ENCODE measurements around the gene SYT11. TPM values are rescaled to one million over a fixed set of nuclear protein-coding genes. Genes with fewer than 3 reads are reported as not detected.

The SYT11 gene
- total and polyA plus RNA-seq, 4 donors, result 0.49 to 1.2 (median 0.76) TPM

GRCh38 chr1:155873860-155874259, 14.5 kb downstream of the SYT11 start:
- H3K27me3 ChIP-seq (ENCODE audit: control insufficient read depth in 4 of 4, insufficient read depth in 4 of 4, low read length in 3 of 4), result no peaks in the 10 kb centered on the region
- no peak overlapping the region for H3K9ac ChIP-seq (ENCODE audit: low read depth in 1 of 2, low read length in 2 of 2)
- no peaks in the 10 kb centered on the region for H3K9me3 ChIP-seq (ENCODE audit: control insufficient read depth in 4 of 4, low read length in 3 of 4)
- no peak for TF ChIP-seq YY1 (IDR thresholded peaks at IDR 0.05)
- TF ChIP-seq EGR1 (IDR thresholded peaks at IDR 0.05; ENCODE audit: low read depth in 2 of 2), result no peak
- TF ChIP-seq HNF4A (conservative IDR thresholded peaks at IDR 0.05), result no peak
- TF ChIP-seq NR2F2 (IDR thresholded peaks at IDR 0.05), result no peak
- TF ChIP-seq HNF4G (IDR thresholded peaks at IDR 0.05), result no peak
- TF ChIP-seq CTCF (IDR thresholded peaks at IDR 0.05; ENCODE audit: low read depth, low read length, missing input control), result no peak
- TF ChIP-seq, protein P1, sequence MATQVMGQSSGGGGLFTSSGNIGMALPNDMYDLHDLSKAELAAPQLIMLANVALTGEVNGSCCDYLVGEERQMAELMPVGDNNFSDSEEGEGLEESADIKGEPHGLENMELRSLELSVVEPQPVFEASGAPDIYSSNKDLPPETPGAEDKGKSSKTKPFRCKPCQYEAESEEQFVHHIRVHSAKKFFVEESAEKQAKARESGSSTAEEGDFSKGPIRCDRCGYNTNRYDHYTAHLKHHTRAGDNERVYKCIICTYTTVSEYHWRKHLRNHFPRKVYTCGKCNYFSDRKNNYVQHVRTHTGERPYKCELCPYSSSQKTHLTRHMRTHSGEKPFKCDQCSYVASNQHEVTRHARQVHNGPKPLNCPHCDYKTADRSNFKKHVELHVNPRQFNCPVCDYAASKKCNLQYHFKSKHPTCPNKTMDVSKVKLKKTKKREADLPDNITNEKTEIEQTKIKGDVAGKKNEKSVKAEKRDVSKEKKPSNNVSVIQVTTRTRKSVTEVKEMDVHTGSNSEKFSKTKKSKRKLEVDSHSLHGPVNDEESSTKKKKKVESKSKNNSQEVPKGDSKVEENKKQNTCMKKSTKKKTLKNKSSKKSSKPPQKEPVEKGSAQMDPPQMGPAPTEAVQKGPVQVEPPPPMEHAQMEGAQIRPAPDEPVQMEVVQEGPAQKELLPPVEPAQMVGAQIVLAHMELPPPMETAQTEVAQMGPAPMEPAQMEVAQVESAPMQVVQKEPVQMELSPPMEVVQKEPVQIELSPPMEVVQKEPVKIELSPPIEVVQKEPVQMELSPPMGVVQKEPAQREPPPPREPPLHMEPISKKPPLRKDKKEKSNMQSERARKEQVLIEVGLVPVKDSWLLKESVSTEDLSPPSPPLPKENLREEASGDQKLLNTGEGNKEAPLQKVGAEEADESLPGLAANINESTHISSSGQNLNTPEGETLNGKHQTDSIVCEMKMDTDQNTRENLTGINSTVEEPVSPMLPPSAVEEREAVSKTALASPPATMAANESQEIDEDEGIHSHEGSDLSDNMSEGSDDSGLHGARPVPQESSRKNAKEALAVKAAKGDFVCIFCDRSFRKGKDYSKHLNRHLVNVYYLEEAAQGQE (IDR thresholded peaks at IDR 0.05), result no peak
- TF ChIP-seq TAF1 (conservative IDR thresholded peaks at IDR 0.05), result no peak
- no peak for TF ChIP-seq SP1 (IDR thresholded peaks at IDR 0.05)
- TF ChIP-seq FOXA1 (IDR thresholded peaks at IDR 0.05), result no peak
- no peak for TF ChIP-seq FOXA2 (IDR thresholded peaks at IDR 0.05)
- TF ChIP-seq, protein P2, sequence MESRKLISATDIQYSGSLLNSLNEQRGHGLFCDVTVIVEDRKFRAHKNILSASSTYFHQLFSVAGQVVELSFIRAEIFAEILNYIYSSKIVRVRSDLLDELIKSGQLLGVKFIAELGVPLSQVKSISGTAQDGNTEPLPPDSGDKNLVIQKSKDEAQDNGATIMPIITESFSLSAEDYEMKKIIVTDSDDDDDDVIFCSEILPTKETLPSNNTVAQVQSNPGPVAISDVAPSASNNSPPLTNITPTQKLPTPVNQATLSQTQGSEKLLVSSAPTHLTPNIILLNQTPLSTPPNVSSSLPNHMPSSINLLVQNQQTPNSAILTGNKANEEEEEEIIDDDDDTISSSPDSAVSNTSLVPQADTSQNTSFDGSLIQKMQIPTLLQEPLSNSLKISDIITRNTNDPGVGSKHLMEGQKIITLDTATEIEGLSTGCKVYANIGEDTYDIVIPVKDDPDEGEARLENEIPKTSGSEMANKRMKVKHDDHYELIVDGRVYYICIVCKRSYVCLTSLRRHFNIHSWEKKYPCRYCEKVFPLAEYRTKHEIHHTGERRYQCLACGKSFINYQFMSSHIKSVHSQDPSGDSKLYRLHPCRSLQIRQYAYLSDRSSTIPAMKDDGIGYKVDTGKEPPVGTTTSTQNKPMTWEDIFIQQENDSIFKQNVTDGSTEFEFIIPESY (IDR thresholded peaks at IDR 0.05), result no peak
- TF ChIP-seq, protein P3, sequence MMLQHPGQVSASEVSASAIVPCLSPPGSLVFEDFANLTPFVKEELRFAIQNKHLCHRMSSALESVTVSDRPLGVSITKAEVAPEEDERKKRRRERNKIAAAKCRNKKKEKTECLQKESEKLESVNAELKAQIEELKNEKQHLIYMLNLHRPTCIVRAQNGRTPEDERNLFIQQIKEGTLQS (IDR thresholded peaks at IDR 0.05), result no peak
- no peak for TF ChIP-seq RAD21 (IDR thresholded peaks at IDR 0.05)
- TF ChIP-seq GABPA (IDR thresholded peaks at IDR 0.05 in 1 of 2, conservative IDR thresholded peaks at IDR 0.05 in 1 of 2), result no peak
- TF ChIP-seq RXRA (IDR thresholded peaks at IDR 0.05), result no peak
- H3K27ac ChIP-seq (ENCODE audit: low read depth in 1 of 2, low read length in 2 of 2), result no peak overlapping the region
- no peaks in the 10 kb centered on the region for H3K4me1 ChIP-seq (ENCODE audit: control insufficient read depth in 4 of 4, insufficient read depth in 4 of 4, low read length in 3 of 4)
- no peaks in the 10 kb centered on the region for H3K36me3 ChIP-seq (ENCODE audit: control insufficient read depth in 4 of 4, insufficient read depth in 3 of 4, low read depth in 1 of 4, low read length in 3 of 4)
- no peak for DNase-seq (ENCODE audit: low spot score)
- WGBS, result 83% methylated on average over 9 of the region's 9 CpGs
- no peak overlapping the region for H3K4me3 ChIP-seq (ENCODE audit: low read depth in 1 of 3, low read length in 3 of 3)

DNA sequence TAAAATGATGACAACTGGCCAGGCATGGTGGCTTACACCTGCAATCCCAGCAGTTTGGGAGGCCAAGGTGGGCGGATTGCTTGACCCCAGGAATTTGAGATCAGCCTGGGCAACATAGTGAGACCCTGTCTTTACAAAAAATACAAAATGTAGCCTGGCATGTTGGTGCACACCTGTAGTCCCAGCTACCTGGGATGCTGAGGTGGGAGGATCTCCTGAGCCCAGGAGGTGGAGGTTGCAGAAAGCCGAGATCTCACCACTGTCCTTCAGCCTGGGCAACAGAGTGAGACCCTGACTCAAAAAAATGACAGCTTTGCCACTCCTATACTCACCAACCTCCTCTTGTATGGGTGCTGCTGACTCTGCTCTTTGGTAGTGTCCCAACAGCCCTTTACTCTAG, 18.6 kb downstream of the SYT11 start:
- TF ChIP-seq HNF4G (IDR thresholded peaks at IDR 0.05), result no peak
- TF ChIP-seq EGR1 (IDR thresholded peaks at IDR 0.05; ENCODE audit: low read depth in 2 of 2), result no peak
- TF ChIP-seq CTCF (IDR thresholded peaks at IDR 0.05; ENCODE audit: low read depth, low read length, missing input control), result no peak
- TF ChIP-seq GABPA (IDR thresholded peaks at IDR 0.05 in 1 of 2, conservative IDR thresholded peaks at IDR 0.05 in 1 of 2), result no peak
- no peak for TF ChIP-seq NR2F2 (IDR thresholded peaks at IDR 0.05)
- TF ChIP-seq SP1 (IDR thresholded peaks at IDR 0.05), result no peak
- TF ChIP-seq RXRA (IDR thresholded peaks at IDR 0.05), result no peak
- no peak for TF ChIP-seq TAF1 (conservative IDR thresholded peaks at IDR 0.05)
- TF ChIP-seq YY1 (IDR thresholded peaks at IDR 0.05), result no peak
- no peak for TF ChIP-seq HNF4A (conservative IDR thresholded peaks at IDR 0.05)
- 94% methylated on average over 2 of the region's 2 CpGs for WGBS
- Histone ChIP-seq H3K36me3 (ENCODE audit: control insufficient read depth in 4 of 4, insufficient read depth in 3 of 4, low read depth in 1 of 4, low read length in 3 of 4) (no peaks in the 10 kb centered on the region), H3K4me1 (ENCODE audit: control insufficient read depth in 4 of 4, insufficient read depth in 4 of 4, low read length in 3 of 4) (no peaks in the 10 kb centered on the region), H3K9me3 (ENCODE audit: control insufficient read depth in 4 of 4, low read length in 3 of 4) (no peaks in the 10 kb centered on the region), H3K27me3 (ENCODE audit: control insufficient read depth in 4 of 4, insufficient read depth in 4 of 4, low read length in 3 of 4) (no peaks in the 10 kb centered on the region), H3K27ac (ENCODE audit: low read depth in 1 of 2, low read length in 2 of 2) (no peak overlapping the region), H3K9ac (ENCODE audit: low read depth in 1 of 2, low read length in 2 of 2) (no peak overlapping the region), H3K4me3 (ENCODE audit: low read depth in 1 of 3, low read length in 3 of 3) (no peak overlapping the region)
- DNase-seq (ENCODE audit: low spot score), result no peak
